K562 (cell line): Measurements from ENCODE around the gene FCER2. TPM values are rescaled to one million over a fixed set of nuclear protein-coding genes. Genes with fewer than 3 reads are reported as not detected.

Source experiments
- ADNP ChIP-seq: fragments of 200-800 bp; sonication (Bioruptor generic); IDR thresholded peaks from 2 replicates; pipeline ENCODE4 v1.6.1; 2016; ENCODE audit warnings: missing genetic modification characterization, missing compliant biosample characterization
- CCNT2 ChIP-seq: IDR thresholded peaks from 2 replicates; pipeline ENCODE4 v1.6.1; 2011; ENCODE audit warnings: borderline replicate concordance, low read depth, mild to moderate bottlenecking, moderate library complexity, mixed read lengths, low read length; ENCODE audit not compliant: insufficient read length; ENCODE audit errors: extremely low read depth
- FOSL1 ChIP-seq: fragments of 200-800 bp; sonication (Bioruptor generic); conservative IDR thresholded peaks from 2 replicates; pipeline ENCODE4 v1.6.1; 2016; ENCODE audit warnings: missing genetic modification characterization, missing compliant biosample characterization
- FOXA1 ChIP-seq: fragments of 450-650 bp; IDR thresholded peaks from 2 replicates; pipeline ENCODE4 v1.6.1; 2016; ENCODE audit warnings: mild to moderate bottlenecking, borderline replicate concordance
- HDGF ChIP-seq: fragments of 450-650 bp; IDR thresholded peaks from 2 replicates; pipeline ENCODE4 v1.6.1; 2016
- HNRNPK ChIP-seq: fragments of 200-400 bp; formaldehyde crosslinking; IDR thresholded peaks from one replicate; pipeline ENCODE4 v1.6.1; 2018; ENCODE audit warnings: mild to moderate bottlenecking, low read depth, low read length; ENCODE audit not compliant: poor library complexity, severe bottlenecking
- MECOM ChIP-seq: fragments of 250-450 bp; sonication (Bioruptor Pico); IDR thresholded peaks from 2 replicates; pipeline ENCODE4 v1.8.0; 2022; ENCODE audit warnings: inconsistent platforms
- NCOA1 ChIP-seq: fragments of 450-650 bp; IDR thresholded peaks from 2 replicates; pipeline ENCODE4 v1.6.1; 2016; ENCODE audit warnings: low read depth
- NCOA6 ChIP-seq: fragments of 450-650 bp; IDR thresholded peaks from 2 replicates; pipeline ENCODE4 v1.6.1; 2017; ENCODE audit warnings: mild to moderate bottlenecking
- RBM34 ChIP-seq: fragments of 200-400 bp; formaldehyde crosslinking; IDR thresholded peaks from 2 replicates; pipeline ENCODE4 v1.6.1; 2018; ENCODE audit warnings: low read length, borderline replicate concordance; ENCODE audit not compliant: insufficient read depth
- SMAD3 ChIP-seq: fragments of 450-650 bp; formaldehyde crosslinking; conservative IDR thresholded peaks from 2 replicates; pipeline ENCODE4 v1.4.0; 2020; ENCODE audit warnings: mild to moderate bottlenecking
- SMARCE1 ChIP-seq: fragments of 450-650 bp; IDR thresholded peaks from 2 replicates; pipeline ENCODE4 v1.7.1; 2016; ENCODE audit warnings: mild to moderate bottlenecking
- TBL1XR1 ChIP-seq, 2 experiments: IDR thresholded peaks; 2 replicates each; pipeline ENCODE4 v1.6.1; 2012; ENCODE audit warnings: improper control_type of control experiment in 2 of 2, low read length in 2 of 2, mild to moderate bottlenecking in 1 of 2
- TCF7L2 ChIP-seq: fragments of 150-350 bp; IDR thresholded peaks from 2 replicates; pipeline ENCODE4 v1.6.1; 2016; ENCODE audit warnings: low read depth, mild to moderate bottlenecking, low read length, moderate library complexity
- TEAD4 ChIP-seq, 2 experiments: sonication (generic) in 1 of 2; formaldehyde crosslinking in 1 of 2; IDR thresholded peaks; 2 replicates each; pipeline versions ENCODE4 v1.6.1 to v1.8.0; 2012 to 2022; ENCODE audit warnings: borderline replicate concordance in 1 of 2, inconsistent platforms in 1 of 2, low read length in 1 of 2, mild to moderate bottlenecking in 1 of 2, missing genetic modification reagents in 1 of 2
- ZFPM2 ChIP-seq: fragments of 250-450 bp; sonication (Bioruptor Pico); IDR thresholded peaks from 2 replicates; pipeline ENCODE4 v1.5.1; 2022; ENCODE audit warnings: mild to moderate bottlenecking
- ZNF436 ChIP-seq: fragments of 250-450, 450-650 bp; sonication (Bioruptor Pico); formaldehyde crosslinking; IDR thresholded peaks from 2 replicates; pipeline ENCODE4 v1.7.0; 2020; ENCODE audit warnings: mild to moderate bottlenecking
- polyA plus RNA-seq, 8 experiments: library from polyadenylated mRNA; depleted of rRNA in 4 of 8; stranded (reverse) in 5 of 8; unstranded in 3 of 8; fragments of >200 nt; fragmentation: Nextera tagmentation in 2 of 8; fragmentation: Illumina TruSeq in 1 of 8; extraction: Ambion mirVana in 2 of 8; extraction: Trizol in 1 of 8; gene quantifications; 2 replicates each; pipeline versions ENCODE4 v1.2.1 to v1.2.3, GENCODE V29; 2011 to 2014; ENCODE audit warnings: inconsistent platforms in 1 of 8, missing spikeins in 1 of 8
- total RNA-seq, 7 experiments: library from RNA; depleted of rRNA in 6 of 7; stranded (reverse); fragments of >200 nt in 6 of 7; fragmentation: Illumina TruSeq in 2 of 7; extraction: Trizol in 2 of 7; gene quantifications; 2 replicates each; pipeline versions ENCODE4 v1.2.1 to v1.2.3, GENCODE V29; 2011 to 2021; ENCODE audit warnings: low replicate concordance in 1 of 7
- TF ChIP-seq, protein P1 (sequence below): fragments of 450-650 bp; IDR thresholded peaks from 2 replicates; pipeline ENCODE4 v1.6.1; 2017; ENCODE audit warnings: mild to moderate bottlenecking, moderate library complexity
- TF ChIP-seq, protein P2 (sequence below): fragments of 450-650 bp; IDR thresholded peaks from 2 replicates; pipeline ENCODE4 v1.7.1; 2018; ENCODE audit warnings: mild to moderate bottlenecking, low read depth; ENCODE audit not compliant: partially characterized antibody
- TF ChIP-seq, protein P3 (sequence below): sonication (generic); formaldehyde crosslinking; IDR thresholded peaks from 2 replicates; pipeline ENCODE4 v1.9.0; 2022; ENCODE audit warnings: mild to moderate bottlenecking, missing genetic modification reagents
- TF ChIP-seq, protein P4 (sequence below): sonication (generic); formaldehyde crosslinking; IDR thresholded peaks from 2 replicates; pipeline ENCODE4 v1.8.1; 2022; ENCODE audit warnings: missing genetic modification reagents
- TF ChIP-seq, protein P5 (sequence below), 2 experiments: fragments of 450-650 bp; conservative IDR thresholded peaks; 2 replicates each; pipeline ENCODE4 v1.6.1; 2017; ENCODE audit warnings: mild to moderate bottlenecking in 2 of 2, moderate library complexity in 2 of 2

FCER2 gene
- total and polyA plus RNA-seq, 9 of the 15 experiments (the other 6 are each of a cell fraction or from before 2014, with no cell fraction given) = 0.11 TPM; not detected in 8

DNA sequence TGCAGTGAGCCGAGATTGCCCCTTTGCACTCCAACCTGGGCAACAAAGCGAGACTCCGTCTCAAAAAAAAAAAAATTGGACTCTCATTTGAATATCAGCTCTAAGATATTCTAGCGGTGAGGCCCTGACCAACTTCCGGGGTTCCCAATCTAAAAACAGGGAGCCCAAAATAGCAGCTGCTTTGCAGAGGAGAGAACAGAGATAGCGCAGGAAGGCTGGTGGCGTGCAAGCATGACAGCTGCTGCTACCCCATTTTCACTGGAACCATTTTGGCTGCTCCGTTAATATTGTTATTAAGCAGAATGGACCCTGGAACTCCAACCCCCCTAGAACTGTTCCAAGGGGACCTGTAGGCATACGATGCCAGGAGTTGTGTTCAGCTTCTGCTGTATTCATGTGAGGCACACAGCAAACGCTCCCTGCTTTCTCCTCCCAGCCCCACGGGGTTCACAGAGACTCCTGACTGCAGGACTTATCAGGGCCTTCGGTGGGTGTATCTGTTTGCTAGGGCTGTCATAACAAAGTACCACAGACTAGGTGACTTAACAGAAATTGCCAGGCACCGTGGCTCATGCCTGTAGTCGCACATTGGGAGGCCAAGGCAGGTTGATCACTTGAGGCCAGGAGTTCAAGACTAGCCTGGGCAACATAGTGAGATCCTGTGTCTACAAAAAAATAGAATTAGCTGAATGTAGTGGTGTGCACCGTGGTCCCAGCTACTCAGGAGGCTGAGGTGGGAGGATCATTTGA lies 53.5 kb downstream of the FCER2 start (continued):
- TF ChIP-seq, protein P1, sequence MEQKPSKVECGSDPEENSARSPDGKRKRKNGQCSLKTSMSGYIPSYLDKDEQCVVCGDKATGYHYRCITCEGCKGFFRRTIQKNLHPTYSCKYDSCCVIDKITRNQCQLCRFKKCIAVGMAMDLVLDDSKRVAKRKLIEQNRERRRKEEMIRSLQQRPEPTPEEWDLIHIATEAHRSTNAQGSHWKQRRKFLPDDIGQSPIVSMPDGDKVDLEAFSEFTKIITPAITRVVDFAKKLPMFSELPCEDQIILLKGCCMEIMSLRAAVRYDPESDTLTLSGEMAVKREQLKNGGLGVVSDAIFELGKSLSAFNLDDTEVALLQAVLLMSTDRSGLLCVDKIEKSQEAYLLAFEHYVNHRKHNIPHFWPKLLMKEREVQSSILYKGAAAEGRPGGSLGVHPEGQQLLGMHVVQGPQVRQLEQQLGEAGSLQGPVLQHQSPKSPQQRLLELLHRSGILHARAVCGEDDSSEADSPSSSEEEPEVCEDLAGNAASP = no peak
- TF ChIP-seq, protein P2, sequence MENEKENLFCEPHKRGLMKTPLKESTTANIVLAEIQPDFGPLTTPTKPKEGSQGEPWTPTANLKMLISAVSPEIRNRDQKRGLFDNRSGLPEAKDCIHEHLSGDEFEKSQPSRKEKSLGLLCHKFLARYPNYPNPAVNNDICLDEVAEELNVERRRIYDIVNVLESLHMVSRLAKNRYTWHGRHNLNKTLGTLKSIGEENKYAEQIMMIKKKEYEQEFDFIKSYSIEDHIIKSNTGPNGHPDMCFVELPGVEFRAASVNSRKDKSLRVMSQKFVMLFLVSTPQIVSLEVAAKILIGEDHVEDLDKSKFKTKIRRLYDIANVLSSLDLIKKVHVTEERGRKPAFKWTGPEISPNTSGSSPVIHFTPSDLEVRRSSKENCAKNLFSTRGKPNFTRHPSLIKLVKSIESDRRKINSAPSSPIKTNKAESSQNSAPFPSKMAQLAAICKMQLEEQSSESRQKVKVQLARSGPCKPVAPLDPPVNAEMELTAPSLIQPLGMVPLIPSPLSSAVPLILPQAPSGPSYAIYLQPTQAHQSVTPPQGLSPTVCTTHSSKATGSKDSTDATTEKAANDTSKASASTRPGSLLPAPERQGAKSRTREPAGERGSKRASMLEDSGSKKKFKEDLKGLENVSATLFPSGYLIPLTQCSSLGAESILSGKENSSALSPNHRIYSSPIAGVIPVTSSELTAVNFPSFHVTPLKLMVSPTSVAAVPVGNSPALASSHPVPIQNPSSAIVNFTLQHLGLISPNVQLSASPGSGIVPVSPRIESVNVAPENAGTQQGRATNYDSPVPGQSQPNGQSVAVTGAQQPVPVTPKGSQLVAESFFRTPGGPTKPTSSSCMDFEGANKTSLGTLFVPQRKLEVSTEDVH = no peak
- TF ChIP-seq ZFPM2 (CRISPR knock-in tag) (no peak), ZNF436 (CRISPR knock-in tag) (no peak), ADNP (tag) (peak; percentile 64), RBM34 (no peak), TBL1XR1 (IDR thresholded peaks at IDR 0.05; ENCODE audit: low read length in 2 of 2) (no peak), TEAD4 (IDR thresholded peaks at IDR 0.05; ENCODE audit: low read length) (no peak), TEAD4 (CRISPR knock-in tag; IDR thresholded peaks at IDR 0.05; ENCODE audit: borderline replicate concordance) (no peak), CCNT2 (no peak), HNRNPK (no peak), TCF7L2 (no peak), HDGF (no peak), FOSL1 (tag) (no peak), FOXA1 (no peak), MECOM (CRISPR knock-in tag) (no peak), NCOA1 (no peak), SMAD3 (CRISPR knock-in tag) (no peak), SMARCE1 (no peak), NCOA6 (no peak)
- TF ChIP-seq, protein P3, sequence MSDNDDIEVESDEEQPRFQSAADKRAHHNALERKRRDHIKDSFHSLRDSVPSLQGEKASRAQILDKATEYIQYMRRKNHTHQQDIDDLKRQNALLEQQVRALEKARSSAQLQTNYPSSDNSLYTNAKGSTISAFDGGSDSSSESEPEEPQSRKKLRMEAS (CRISPR knock-in tag) = 0 out of 2 replicates have a peak, but pooled peaks have one; percentile 51
- TF ChIP-seq, protein P4, sequence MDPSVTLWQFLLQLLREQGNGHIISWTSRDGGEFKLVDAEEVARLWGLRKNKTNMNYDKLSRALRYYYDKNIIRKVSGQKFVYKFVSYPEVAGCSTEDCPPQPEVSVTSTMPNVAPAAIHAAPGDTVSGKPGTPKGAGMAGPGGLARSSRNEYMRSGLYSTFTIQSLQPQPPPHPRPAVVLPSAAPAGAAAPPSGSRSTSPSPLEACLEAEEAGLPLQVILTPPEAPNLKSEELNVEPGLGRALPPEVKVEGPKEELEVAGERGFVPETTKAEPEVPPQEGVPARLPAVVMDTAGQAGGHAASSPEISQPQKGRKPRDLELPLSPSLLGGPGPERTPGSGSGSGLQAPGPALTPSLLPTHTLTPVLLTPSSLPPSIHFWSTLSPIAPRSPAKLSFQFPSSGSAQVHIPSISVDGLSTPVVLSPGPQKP = no peak
- TF ChIP-seq, protein P5, sequence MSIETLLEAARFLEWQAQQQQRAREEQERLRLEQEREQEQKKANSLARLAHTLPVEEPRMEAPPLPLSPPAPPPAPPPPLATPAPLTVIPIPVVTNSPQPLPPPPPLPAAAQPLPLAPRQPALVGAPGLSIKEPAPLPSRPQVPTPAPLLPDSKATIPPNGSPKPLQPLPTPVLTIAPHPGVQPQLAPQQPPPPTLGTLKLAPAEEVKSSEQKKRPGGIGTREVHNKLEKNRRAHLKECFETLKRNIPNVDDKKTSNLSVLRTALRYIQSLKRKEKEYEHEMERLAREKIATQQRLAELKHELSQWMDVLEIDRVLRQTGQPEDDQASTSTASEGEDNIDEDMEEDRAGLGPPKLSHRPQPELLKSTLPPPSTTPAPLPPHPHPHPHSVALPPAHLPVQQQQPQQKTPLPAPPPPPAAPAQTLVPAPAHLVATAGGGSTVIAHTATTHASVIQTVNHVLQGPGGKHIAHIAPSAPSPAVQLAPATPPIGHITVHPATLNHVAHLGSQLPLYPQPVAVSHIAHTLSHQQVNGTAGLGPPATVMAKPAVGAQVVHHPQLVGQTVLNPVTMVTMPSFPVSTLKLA (conservative IDR thresholded peaks at IDR 0.05) = no peak
